Measurements from ENCODE around the gene LTBP1. TPM values are rescaled to one million over a fixed set of nuclear protein-coding genes. Genes with fewer than 3 reads are reported as not detected.
"Not testable (repeated sequence)": the region's sequence is repeated elsewhere in the genome, so short reads cannot be mapped to it uniquely, and the experiment has no call there.

Gene LTBP1
- total RNA-seq, 4 donors from 2014 or later = 15.8 to 56.7 (median 28.3) TPM

- in situ Hi-C loops (cut with MboI; ENCODE audit: low pct_ligation_motif_present in 1 of 4, low pct_unique_long_range_greater_than_20kb in 1 of 4, low sequenced_read_pairs in 3 of 4) (no loop called here), intact Hi-C loops (cut with DNase I; ENCODE audit: low total_unique reads) (no loop called here)
- Histone ChIP-seq H3K9me3 (no peaks in the 10 kb centered on the region), H3K4me3 (no peak overlapping the region), H3K27me3 (no peaks in the 10 kb centered on the region), H3K36me3 (no peaks in the 10 kb centered on the region), H3K27ac (no peak overlapping the region), H3K4me1 (no peaks in the 10 kb centered on the region)
- WGBS, 2 donors (ENCODE audit: low coverage in 1 of 2) = 65 to 68% methylated on average over 4 of the region's 4 CpGs
- DNase-seq = no peak
- TF ChIP-seq EP300 (IDR thresholded peaks at IDR 0.05; ENCODE audit: low read depth) = no peak
- TF ChIP-seq POLR2AphosphoS5 (IDR thresholded peaks at IDR 0.05) = no peak
- TF ChIP-seq POLR2A (IDR thresholded peaks at IDR 0.05) = no peak
- TF ChIP-seq CTCF (IDR thresholded peaks at IDR 0.05) = no peak
Observed at GRCh38 chr2:33437297-33437696, 490.5 kb downstream of the LTBP1 start.

DNA sequence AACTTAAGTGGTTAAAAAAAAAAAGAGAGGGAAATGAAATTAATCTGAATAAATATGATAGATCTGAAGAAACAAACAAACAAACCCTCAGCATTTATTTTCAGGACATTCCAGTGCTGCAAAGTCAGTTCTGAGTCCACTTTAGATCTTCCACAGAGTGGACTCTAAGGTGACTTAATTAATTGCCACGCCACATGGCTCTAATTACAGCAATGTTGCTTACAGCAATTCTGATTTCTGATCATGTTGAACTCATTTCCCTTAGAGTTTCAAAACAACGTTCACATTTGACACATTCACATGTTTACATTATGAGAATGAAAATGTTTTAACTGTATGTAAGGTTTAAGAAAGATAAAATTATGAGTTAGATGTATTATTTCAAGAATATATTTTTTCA lies 491.1 kb downstream of the LTBP1 start:
- in situ Hi-C loops (cut with MboI; ENCODE audit: low pct_ligation_motif_present in 1 of 4, low pct_unique_long_range_greater_than_20kb in 1 of 4, low sequenced_read_pairs in 3 of 4) = no loop called here
- WGBS, 2 donors (ENCODE audit: low coverage in 1 of 2) = 49 to 52% methylated on average over 2 of the region's 2 CpGs
- no peak overlapping the region for H3K27ac ChIP-seq

GRCh38 chr2:33441235-33441810 lies 494.6 kb downstream of the LTBP1 start:
- 24 to 35% methylated on average over 3 of the region's 3 CpGs for WGBS, 2 donors (ENCODE audit: low coverage in 1 of 2)
- intact Hi-C loops (cut with DNase I; ENCODE audit: low total_unique reads) = no loop called here
- no peaks in the 10 kb centered on the region for H3K36me3 ChIP-seq
- no peaks in the 10 kb centered on the region for H3K9me3 ChIP-seq
- H3K4me1 ChIP-seq = no peaks in the 10 kb centered on the region
- H3K4me3 ChIP-seq = no peak overlapping the region
- TF ChIP-seq CTCF (IDR thresholded peaks at IDR 0.05) (peak in 4 of 5 experiments; percentile 31 to 39 (median 34)), EP300 (IDR thresholded peaks at IDR 0.05; ENCODE audit: low read depth) (no peak), POLR2A (IDR thresholded peaks at IDR 0.05) (no peak)
- peak; percentile 15 for DNase-seq
- H3K27ac ChIP-seq = no peak overlapping the region
- in situ Hi-C loops (cut with MboI; ENCODE audit: low pct_ligation_motif_present in 1 of 4, low pct_unique_long_range_greater_than_20kb in 1 of 4, low sequenced_read_pairs in 3 of 4) = no loop called here
- no peaks in the 10 kb centered on the region for H3K27me3 ChIP-seq

More for the DNA sequence above, 491.1 kb downstream of the LTBP1 start:
- Histone ChIP-seq H3K4me1 (no peaks in the 10 kb centered on the region), H3K4me3 (no peak overlapping the region), H3K9me3 (no peaks in the 10 kb centered on the region), H3K36me3 (no peaks in the 10 kb centered on the region), H3K27me3 (no peaks in the 10 kb centered on the region)
- no peak for DNase-seq
- intact Hi-C loops (cut with DNase I; ENCODE audit: low total_unique reads) = no loop called here
- TF ChIP-seq CTCF (IDR thresholded peaks at IDR 0.05) = no peak
- TF ChIP-seq POLR2A (IDR thresholded peaks at IDR 0.05) = no peak
- TF ChIP-seq EP300 (IDR thresholded peaks at IDR 0.05; ENCODE audit: low read depth) = no peak
- TF ChIP-seq POLR2AphosphoS5 (IDR thresholded peaks at IDR 0.05) = no peak

DNA sequence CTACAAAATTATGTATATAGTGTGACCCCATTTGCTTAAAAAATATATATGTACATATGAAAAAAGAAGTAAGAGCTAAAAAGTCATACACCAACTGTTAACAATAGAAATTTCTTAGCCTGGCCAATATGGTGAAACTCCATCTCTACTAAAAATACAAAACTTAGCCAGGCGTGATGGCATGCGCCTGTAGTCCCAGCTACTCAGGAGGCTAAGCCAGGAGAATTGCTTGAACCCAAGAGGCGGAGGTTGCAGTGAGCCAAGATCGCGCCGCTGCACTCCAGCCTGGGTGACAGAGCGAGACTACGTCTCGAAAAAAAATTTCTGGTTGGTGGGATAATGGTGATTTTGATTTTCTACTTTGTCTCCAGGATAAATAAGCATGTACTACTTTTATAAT lies 495.3 kb downstream of the LTBP1 start:
- H3K4me3 ChIP-seq; H3K27me3 ChIP-seq; H3K9me3 ChIP-seq; H3K4me1 ChIP-seq; H3K27ac ChIP-seq; intact Hi-C loops (cut with DNase I; ENCODE audit: low total_unique reads); H3K36me3 ChIP-seq; in situ Hi-C loops (cut with MboI; ENCODE audit: low pct_ligation_motif_present in 1 of 4, low pct_unique_long_range_greater_than_20kb in 1 of 4, low sequenced_read_pairs in 3 of 4); DNase-seq: not testable (repeated sequence)
- 92 to 94% methylated on average over 9 of the region's 9 CpGs for WGBS, 2 donors (ENCODE audit: low coverage in 1 of 2)

GRCh38 chr2:33442528-33443079 lies 495.9 kb downstream of the LTBP1 start:
- no peak for TF ChIP-seq POLR2AphosphoS5 (IDR thresholded peaks at IDR 0.05)
- no peak for TF ChIP-seq CTCF (IDR thresholded peaks at IDR 0.05)
- no peak for TF ChIP-seq EP300 (IDR thresholded peaks at IDR 0.05; ENCODE audit: low read depth)
- TF ChIP-seq POLR2A (IDR thresholded peaks at IDR 0.05) = no peak
- Histone ChIP-seq H3K4me1 (no peaks in the 10 kb centered on the region), H3K9me3 (no peaks in the 10 kb centered on the region), H3K4me3 (no peak overlapping the region), H3K27me3 (no peaks in the 10 kb centered on the region), H3K27ac (no peak overlapping the region), H3K36me3 (no peaks in the 10 kb centered on the region)
- in situ Hi-C loops (cut with MboI; ENCODE audit: low pct_ligation_motif_present in 1 of 4, low pct_unique_long_range_greater_than_20kb in 1 of 4, low sequenced_read_pairs in 3 of 4) = no loop called here
- no peak for DNase-seq
- intact Hi-C loops (cut with DNase I; ENCODE audit: low total_unique reads) = no loop called here
- WGBS, 2 donors (ENCODE audit: low coverage in 1 of 2) = 70 to 78% methylated on average over 6 of the region's 6 CpGs

Data from transverse colon (tissue), 4 donors.